H9 (cell line): ENCODE data around the gene HMGXB4. TPM values are rescaled to one million over a fixed set of nuclear protein-coding genes. Genes with fewer than 3 reads are reported as not detected.

ENCODE experiments used
- DNase-seq: peaks from one replicate; pipeline ENCODE4 v3.0.0-alpha.2; 2017
- H2AFZ ChIP-seq: one replicate; pipeline ENCODE4 v1.6.1; 2013; ENCODE audit warnings: mild to moderate bottlenecking, low read length, control low read depth, moderate library complexity
- H2AK5ac ChIP-seq: 2 replicates; pipeline ENCODE4 v1.6.1; 2013; ENCODE audit warnings: low read length, control low read depth, mixed read lengths; ENCODE audit not compliant: insufficient read length
- H2BK120ac ChIP-seq: one replicate; pipeline ENCODE4 v1.6.1; 2013; ENCODE audit warnings: low read depth, mild to moderate bottlenecking, low read length, control low read depth, inconsistent platforms; ENCODE audit not compliant: poor library complexity, severe bottlenecking
- H2BK12ac ChIP-seq: 2 replicates; pipeline ENCODE4 v1.6.1; 2013; ENCODE audit warnings: low read length, control low read depth, mixed read lengths, low read depth; ENCODE audit not compliant: insufficient read length
- H2BK15ac ChIP-seq: 2 replicates; pipeline ENCODE4 v1.6.1; 2013; ENCODE audit warnings: low read depth, low read length, control low read depth
- H2BK20ac ChIP-seq: one replicate; pipeline ENCODE4 v1.6.1; 2013; ENCODE audit warnings: low read depth, mild to moderate bottlenecking, low read length, control low read depth, inconsistent platforms; ENCODE audit not compliant: poor library complexity, severe bottlenecking
- H2BK5ac ChIP-seq: 2 replicates; pipeline ENCODE4 v1.6.1; 2013; ENCODE audit warnings: low read length, control low read depth, mixed read lengths; ENCODE audit not compliant: insufficient read length
- H3K14ac ChIP-seq: 2 replicates; pipeline ENCODE4 v1.6.1; 2013; ENCODE audit warnings: low read length, control low read depth; ENCODE audit not compliant: insufficient read depth
- H3K18ac ChIP-seq: 2 replicates; pipeline ENCODE4 v1.6.1; 2013; ENCODE audit warnings: low read depth, mild to moderate bottlenecking, mixed read lengths, low read length, control low read depth; ENCODE audit not compliant: insufficient read length
- H3K23ac ChIP-seq: 2 replicates; pipeline ENCODE4 v1.6.1; 2013; ENCODE audit warnings: low read length, control low read depth, mixed read lengths, low read depth; ENCODE audit not compliant: insufficient read length
- H3K23me2 ChIP-seq: 2 replicates; pipeline ENCODE4 v1.6.1; 2013; ENCODE audit warnings: low read depth, mild to moderate bottlenecking, mixed read lengths, low read length, control low read depth; ENCODE audit not compliant: insufficient read length, poor library complexity, severe bottlenecking
- H3K27ac ChIP-seq: 2 replicates; pipeline ENCODE4 v1.5.1; 2013; ENCODE audit warnings: low read length, control low read depth, mixed read lengths, low read depth; ENCODE audit not compliant: insufficient read length
- H3K27me3 ChIP-seq: 2 replicates; pipeline ENCODE4 v1.6.1; 2013; ENCODE audit warnings: low read length, control low read depth, inconsistent platforms; ENCODE audit not compliant: insufficient read depth
- H3K4ac ChIP-seq: 2 replicates; pipeline ENCODE4 v1.6.1; 2013; ENCODE audit warnings: low read depth, mild to moderate bottlenecking, control low read depth, inconsistent platforms, low read length, moderate library complexity
- H3K4me1 ChIP-seq: 2 replicates; pipeline ENCODE4 v1.6.1; 2013; ENCODE audit warnings: low read length, control low read depth, inconsistent platforms; ENCODE audit not compliant: insufficient read depth
- H3K4me2 ChIP-seq: 2 replicates; pipeline ENCODE4 v1.6.1; 2013; ENCODE audit warnings: low read length, control low read depth, mixed read lengths; ENCODE audit not compliant: insufficient read length, insufficient read depth
- H3K56ac ChIP-seq: 2 replicates; pipeline ENCODE4 v1.6.1; 2013; ENCODE audit warnings: low read depth, mild to moderate bottlenecking, mixed read lengths, low read length, control low read depth; ENCODE audit not compliant: insufficient read length
- H3K79me1 ChIP-seq: 2 replicates; pipeline ENCODE4 v1.6.1; 2013; ENCODE audit warnings: low read depth, mild to moderate bottlenecking, moderate library complexity, low read length, control low read depth, inconsistent platforms; ENCODE audit not compliant: insufficient read depth, poor library complexity, severe bottlenecking
- H3K79me2 ChIP-seq: 2 replicates; pipeline ENCODE4 v1.6.1; 2013; ENCODE audit warnings: low read length, control low read depth, inconsistent platforms; ENCODE audit not compliant: insufficient read depth
- H3K9ac ChIP-seq: 2 replicates; pipeline ENCODE4 v1.6.1; 2013; ENCODE audit warnings: low read length, control low read depth, mixed read lengths; ENCODE audit not compliant: insufficient read length; ENCODE audit errors: extremely low read depth
- H3K9me3 ChIP-seq: one replicate; pipeline ENCODE4 v1.6.1; 2013; ENCODE audit warnings: low read depth, low read length, inconsistent platforms; ENCODE audit not compliant: control insufficient read depth
- H3T11ph ChIP-seq: one replicate; pipeline ENCODE4 v1.6.1; 2013; ENCODE audit warnings: mild to moderate bottlenecking, low read length, control low read depth, inconsistent platforms
- H4K20me1 ChIP-seq: one replicate; pipeline ENCODE4 v1.6.1; 2013; ENCODE audit not compliant: control insufficient read depth, insufficient read length, insufficient read depth
- H4K5ac ChIP-seq: 2 replicates; pipeline ENCODE4 v1.6.1; 2013; ENCODE audit warnings: low read depth, mild to moderate bottlenecking, mixed read lengths, low read length, control low read depth; ENCODE audit not compliant: insufficient read length
- H4K8ac ChIP-seq: replicated peaks from 2 replicates; pipeline ENCODE4 v1.6.1; 2013; ENCODE audit warnings: low read length, control low read depth, mixed read lengths, low read depth; ENCODE audit not compliant: insufficient read length
- H4K91ac ChIP-seq: 2 replicates; pipeline ENCODE4 v1.6.1; 2013; ENCODE audit warnings: low read depth, mild to moderate bottlenecking, moderate library complexity, mixed read lengths, low read length, control low read depth; ENCODE audit not compliant: insufficient read length
- H3K27ac Mint-ChIP-seq, 3 experiments: 2 replicates in 2 of 3; 3 replicates in 1 of 3; pipeline ENCODE4 v1.8.0; 2020 to 2021; ENCODE audit warnings: mixed read lengths in 3 of 3, mild to moderate bottlenecking in 1 of 3, moderate library complexity in 1 of 3
- H3K27me3 Mint-ChIP-seq: 2 replicates; pipeline ENCODE4 v1.8.0; 2021; ENCODE audit warnings: low read depth, mild to moderate bottlenecking, moderate library complexity, mixed read lengths
- H3K36me3 Mint-ChIP-seq, 3 experiments: 2 replicates in 2 of 3; 3 replicates in 1 of 3; pipeline ENCODE4 v1.8.0; 2020 to 2021; ENCODE audit warnings: low read depth in 3 of 3, mixed read lengths in 3 of 3; ENCODE audit not compliant: insufficient read depth in 1 of 3
- H3K4me1 Mint-ChIP-seq, 2 experiments: 2 replicates each; pipeline ENCODE4 v1.8.0; 2020; ENCODE audit warnings: mixed read lengths in 2 of 2
- H3K4me3 Mint-ChIP-seq, 2 experiments: 2 replicates in 1 of 2; 3 replicates in 1 of 2; pipeline ENCODE4 v1.8.0; 2020 to 2021; ENCODE audit warnings: mild to moderate bottlenecking in 2 of 2, mixed read lengths in 2 of 2, moderate library complexity in 1 of 2
- H3K9me3 Mint-ChIP-seq, 2 experiments: 2 replicates in 1 of 2; 3 replicates in 1 of 2; pipeline ENCODE4 v1.8.0; 2020; ENCODE audit warnings: mild to moderate bottlenecking in 2 of 2, mixed read lengths in 2 of 2, moderate library complexity in 1 of 2
- WGBS: extraction: QIAGEN DNeasy Blood & Tissue Kit; methylation state at CpG from one replicate; pipeline ENCODE4 v1.1.7; 2013; ENCODE audit warnings: missing lambda C conversion rate, low lambda C conversion rate, mixed read lengths; ENCODE audit not compliant: insufficient read length; ENCODE audit errors: extremely low coverage; 5-methylcytosine and 5-hydroxymethylcytosine counted together
- total RNA-seq: library from RNA; stranded (reverse); gene quantifications from 2 replicates; pipeline ENCODE4 v1.2.1, GENCODE V29; 2021
- TF ChIP-seq, protein P1 (sequence below): fragments of 200-600 bp; sonication (generic); conservative IDR thresholded peaks from 3 replicates; pipeline ENCODE4 v1.8.0; 2021; ENCODE audit warnings: antibody characterized with exemption, mild to moderate bottlenecking

The HMGXB4 gene
- total RNA-seq, 1 experiment from 2014 or later, result 33.5 TPM

DNA sequence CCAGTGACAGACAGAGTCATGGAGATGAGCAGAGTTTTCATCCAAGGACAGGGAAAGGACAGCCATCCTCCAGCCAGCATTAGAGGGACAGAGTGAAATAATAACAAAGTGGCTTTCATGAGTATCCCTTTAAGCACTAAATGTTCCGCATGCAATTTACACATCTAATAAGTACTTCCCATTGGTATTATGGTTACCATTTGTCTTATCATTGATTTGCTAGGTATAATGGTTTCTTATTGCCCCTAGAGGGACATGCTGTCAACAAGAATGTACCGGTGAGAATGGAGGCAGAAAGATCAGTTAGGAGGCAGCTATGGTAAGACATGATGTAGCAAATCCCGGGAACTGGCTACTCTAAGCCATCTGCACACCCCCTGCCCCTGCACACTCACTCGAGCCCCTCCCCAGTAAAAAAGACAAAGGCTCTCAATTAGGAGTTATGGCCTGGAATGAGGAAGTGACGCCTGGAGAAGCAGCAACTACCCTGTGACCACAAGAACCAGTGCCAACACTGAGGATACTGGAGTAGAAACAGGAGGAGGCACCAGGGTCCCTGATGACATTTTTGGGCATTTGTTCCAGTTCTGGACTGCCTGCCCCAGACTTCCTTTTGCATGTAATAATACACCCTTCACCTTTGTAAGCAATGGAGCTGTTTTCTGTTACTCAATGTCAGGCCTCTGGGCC is 30.2 kb upstream of the HMGXB4 start:
- Mint-ChIP-seq H3K27me3 (peaks cover 10% of the 10 kb centered on the region), H3K9me3 (peaks cover 0 to 4% of the 10 kb centered on the region in 2 experiments; a peak in 2 of 5 replicates), H3K27ac (no peak overlapping the region; a peak in 1 of 7 replicates), H3K36me3 (no peaks in the 10 kb centered on the region; a peak in 1 of 7 replicates), H3K4me3 (no peak overlapping the region), H3K4me1 (peaks cover 28 to 29% of the 10 kb centered on the region in 2 experiments)
- no peak for DNase-seq
- no peak overlapping the region for H2BK5ac ChIP-seq
- no peak overlapping the region for H2AK5ac ChIP-seq
- no peak overlapping the region for H3K18ac ChIP-seq
- no peak overlapping the region for H3K23ac ChIP-seq
- no peaks in the 10 kb centered on the region for H3K23me2 ChIP-seq
- H3K4me2 ChIP-seq, result no peak overlapping the region
- H3T11ph ChIP-seq, result no peak overlapping the region
- H4K20me1 ChIP-seq, result no peaks in the 10 kb centered on the region
- H4K91ac ChIP-seq, result no peak overlapping the region
- H3K79me1 ChIP-seq, result no peaks in the 10 kb centered on the region
- H3K27me3 ChIP-seq, result peaks cover 2% of the 10 kb centered on the region; the same call in 1 of the 2 replicates
- no peaks in the 10 kb centered on the region; the same call in none of the 2 replicates for H3K4me1 ChIP-seq
- H2BK20ac ChIP-seq, result no peak overlapping the region
- no peaks in the 10 kb centered on the region for H3K79me2 ChIP-seq
- no CpG with 5 or more reads among the region's 5 CpGs for WGBS
- H3K27ac ChIP-seq, result no peak overlapping the region
- H2BK120ac ChIP-seq, result no peak overlapping the region
- H2AFZ ChIP-seq, result no peak overlapping the region
- no peak overlapping the region for H2BK15ac ChIP-seq
- no peak overlapping the region for H3K4ac ChIP-seq
- H4K5ac ChIP-seq, result no peak overlapping the region
- H2BK12ac ChIP-seq, result no peak overlapping the region
- no peaks in the 10 kb centered on the region for H3K9me3 ChIP-seq
- H3K14ac ChIP-seq, result no peak overlapping the region
- no peak overlapping the region for H4K8ac ChIP-seq
- no peak overlapping the region for H3K56ac ChIP-seq
- no peak overlapping the region for H3K9ac ChIP-seq
- TF ChIP-seq, protein P1, sequence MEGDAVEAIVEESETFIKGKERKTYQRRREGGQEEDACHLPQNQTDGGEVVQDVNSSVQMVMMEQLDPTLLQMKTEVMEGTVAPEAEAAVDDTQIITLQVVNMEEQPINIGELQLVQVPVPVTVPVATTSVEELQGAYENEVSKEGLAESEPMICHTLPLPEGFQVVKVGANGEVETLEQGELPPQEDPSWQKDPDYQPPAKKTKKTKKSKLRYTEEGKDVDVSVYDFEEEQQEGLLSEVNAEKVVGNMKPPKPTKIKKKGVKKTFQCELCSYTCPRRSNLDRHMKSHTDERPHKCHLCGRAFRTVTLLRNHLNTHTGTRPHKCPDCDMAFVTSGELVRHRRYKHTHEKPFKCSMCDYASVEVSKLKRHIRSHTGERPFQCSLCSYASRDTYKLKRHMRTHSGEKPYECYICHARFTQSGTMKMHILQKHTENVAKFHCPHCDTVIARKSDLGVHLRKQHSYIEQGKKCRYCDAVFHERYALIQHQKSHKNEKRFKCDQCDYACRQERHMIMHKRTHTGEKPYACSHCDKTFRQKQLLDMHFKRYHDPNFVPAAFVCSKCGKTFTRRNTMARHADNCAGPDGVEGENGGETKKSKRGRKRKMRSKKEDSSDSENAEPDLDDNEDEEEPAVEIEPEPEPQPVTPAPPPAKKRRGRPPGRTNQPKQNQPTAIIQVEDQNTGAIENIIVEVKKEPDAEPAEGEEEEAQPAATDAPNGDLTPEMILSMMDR, result no peak
